PC-3 (cell line): Measurements from ENCODE around the gene PCDHGB4.

Experiments used
- EZH2 ChIP-seq: fragments of 300-600 bp; sonication (generic); IDR thresholded peaks from one replicate; pipeline ENCODE4 v1.6.1; 2017; ENCODE audit warnings: antibody characterized with exemption, mild to moderate bottlenecking, low read length; ENCODE audit not compliant: unreplicated experiment
- TF ChIP-seq, protein P1 (sequence below): fragments of 300-600 bp; sonication (generic); conservative IDR thresholded peaks from 2 replicates; pipeline ENCODE4 v1.5.1; 2017; ENCODE audit warnings: antibody characterized with exemption, low read depth, mild to moderate bottlenecking, low read length

- TF ChIP-seq, protein P1, sequence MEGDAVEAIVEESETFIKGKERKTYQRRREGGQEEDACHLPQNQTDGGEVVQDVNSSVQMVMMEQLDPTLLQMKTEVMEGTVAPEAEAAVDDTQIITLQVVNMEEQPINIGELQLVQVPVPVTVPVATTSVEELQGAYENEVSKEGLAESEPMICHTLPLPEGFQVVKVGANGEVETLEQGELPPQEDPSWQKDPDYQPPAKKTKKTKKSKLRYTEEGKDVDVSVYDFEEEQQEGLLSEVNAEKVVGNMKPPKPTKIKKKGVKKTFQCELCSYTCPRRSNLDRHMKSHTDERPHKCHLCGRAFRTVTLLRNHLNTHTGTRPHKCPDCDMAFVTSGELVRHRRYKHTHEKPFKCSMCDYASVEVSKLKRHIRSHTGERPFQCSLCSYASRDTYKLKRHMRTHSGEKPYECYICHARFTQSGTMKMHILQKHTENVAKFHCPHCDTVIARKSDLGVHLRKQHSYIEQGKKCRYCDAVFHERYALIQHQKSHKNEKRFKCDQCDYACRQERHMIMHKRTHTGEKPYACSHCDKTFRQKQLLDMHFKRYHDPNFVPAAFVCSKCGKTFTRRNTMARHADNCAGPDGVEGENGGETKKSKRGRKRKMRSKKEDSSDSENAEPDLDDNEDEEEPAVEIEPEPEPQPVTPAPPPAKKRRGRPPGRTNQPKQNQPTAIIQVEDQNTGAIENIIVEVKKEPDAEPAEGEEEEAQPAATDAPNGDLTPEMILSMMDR: no peak
- no peak for TF ChIP-seq EZH2
These were observed 15.9 kb downstream of the PCDHGB4 start for GRCh38 chr5:141403387-141403786.
